Subcutaneous abdominal adipose tissue (tissue), 5 donors: ENCODE measurements around the gene DYNLRB1.
A peak's percentile ranks its signal among the peaks of the same experiment; 100 is the strongest.

Source experiments
- H3K27ac ChIP-seq: one replicate; pipeline ENCODE4 v1.7.0; 2013; ENCODE audit warnings: low read depth, mild to moderate bottlenecking, inconsistent platforms, low read length, moderate library complexity
- H3K27me3 ChIP-seq, 5 donors: one replicate each; pipeline ENCODE4 v1.7.0; 2013; ENCODE audit warnings: low read length in 5 of 5, inconsistent platforms in 1 of 5; ENCODE audit not compliant: control insufficient read depth in 5 of 5, insufficient read depth in 4 of 5
- H3K36me3 ChIP-seq, 5 donors: one replicate each; pipeline ENCODE4 v1.7.0; 2013; ENCODE audit warnings: low read length in 5 of 5; ENCODE audit not compliant: control insufficient read depth in 5 of 5, insufficient read depth in 5 of 5
- H3K4me1 ChIP-seq, 5 donors: one replicate each; pipeline ENCODE4 v1.7.0; 2013; ENCODE audit warnings: low read length in 5 of 5, mild to moderate bottlenecking in 3 of 5, moderate library complexity in 1 of 5; ENCODE audit not compliant: control insufficient read depth in 5 of 5, insufficient read depth in 5 of 5
- H3K4me3 ChIP-seq, 5 donors: one replicate each; pipeline ENCODE4 v1.7.0; 2013; ENCODE audit warnings: low read length in 5 of 5, low read depth in 1 of 5
- H3K9ac ChIP-seq, 5 donors: one replicate each; pipeline ENCODE4 v1.7.0; 2013; ENCODE audit warnings: low read length in 5 of 5, mild to moderate bottlenecking in 4 of 5, moderate library complexity in 3 of 5
- H3K9me3 ChIP-seq, 5 donors: one replicate each; pipeline ENCODE4 v1.7.0; 2013; ENCODE audit warnings: low read length in 5 of 5; ENCODE audit not compliant: control insufficient read depth in 5 of 5
- donor health status: healthy.
- donor health status: healthy.
- donor health status: healthy.
- donor health status: healthy.
- donor health status: healthy.

DYNLRB1 gene

DNA sequence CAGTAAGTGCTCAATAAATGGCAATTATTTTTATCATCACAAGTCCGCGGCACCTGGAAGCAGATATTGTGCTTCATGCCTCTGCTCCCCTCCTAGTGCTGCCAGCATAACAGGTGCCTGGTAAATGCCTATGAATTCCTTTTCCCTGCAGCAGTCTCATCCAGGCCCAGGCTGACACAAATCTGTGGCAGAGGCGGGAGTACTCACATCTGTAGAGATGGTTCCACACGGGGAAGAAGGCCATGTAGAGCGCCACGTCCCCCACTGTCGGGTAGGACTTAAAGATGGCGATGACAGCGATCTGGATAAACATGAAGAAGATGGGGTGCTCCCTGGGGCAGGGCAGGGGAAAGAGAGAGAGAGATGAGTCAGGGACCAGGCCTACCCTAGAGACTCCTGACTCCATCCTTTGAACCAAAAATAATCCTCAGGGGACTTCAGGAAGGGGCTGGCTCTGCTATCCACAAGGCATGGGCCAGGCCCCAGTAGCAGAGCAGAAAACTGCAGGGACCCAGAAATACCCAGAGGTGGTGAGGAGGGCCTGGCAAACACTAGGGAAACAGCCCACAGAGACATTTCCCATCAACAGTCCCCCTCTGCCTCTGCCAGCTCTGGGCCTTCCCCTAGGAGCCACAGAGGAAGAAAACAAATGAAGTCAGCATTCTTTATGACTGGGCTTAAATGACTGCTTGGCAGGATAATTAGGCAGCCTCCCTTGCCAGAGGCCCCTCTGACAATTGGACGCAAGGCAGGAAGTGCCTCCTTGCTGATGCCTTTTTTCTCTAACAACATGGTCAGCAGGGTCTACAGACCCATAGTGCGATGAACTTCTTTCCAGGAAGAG lies 65.3 kb downstream of the DYNLRB1 start:
- Histone ChIP-seq H3K27ac (peak overlapping the region; percentile 51), H3K9me3 (no peaks in the 10 kb centered on the region), H3K4me3 (no peak overlapping the region), H3K27me3 (no peaks in the 10 kb centered on the region), H3K36me3 (peaks cover 0 to 13% (median 8%) of the 10 kb centered on the region in 5 donors), H3K4me1 (peaks cover 9 to 32% (median 29%) of the 10 kb centered on the region in 5 donors), H3K9ac (no peak overlapping the region)

DNA sequence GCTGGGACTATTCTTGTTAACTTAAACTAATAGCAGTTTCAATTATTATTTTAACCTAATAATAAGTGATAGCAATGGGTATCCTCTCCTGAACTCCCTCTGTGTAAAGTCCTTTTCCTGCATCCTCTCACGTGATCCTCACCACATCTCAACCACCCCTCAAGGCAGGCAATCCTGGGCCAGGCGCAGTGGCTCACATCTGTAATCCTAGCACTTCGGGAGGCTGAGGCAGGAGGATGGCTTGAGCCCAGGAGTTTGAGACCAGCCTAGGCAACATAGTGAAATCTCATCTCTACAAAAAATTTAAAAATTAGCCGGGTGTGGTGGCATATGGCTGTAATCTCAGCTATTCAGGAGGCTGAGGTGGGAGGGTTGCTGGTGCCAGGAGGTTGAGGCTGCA lies 66.0 kb downstream of the DYNLRB1 start:
- H3K27ac ChIP-seq: peak overlapping the region; percentile 51
- no peak overlapping the region for H3K9ac ChIP-seq
- no peak overlapping the region for H3K4me3 ChIP-seq
- H3K9me3 ChIP-seq: no peaks in the 10 kb centered on the region
- peaks cover 9 to 32% (median 29%) of the 10 kb centered on the region in 5 donors for H3K4me1 ChIP-seq
- peaks cover 0 to 13% (median 11%) of the 10 kb centered on the region in 5 donors for H3K36me3 ChIP-seq
- H3K27me3 ChIP-seq: no peaks in the 10 kb centered on the region

GRCh38 chr20:34582911-34583310 lies 66.7 kb downstream of the DYNLRB1 start:
- no peaks in the 10 kb centered on the region for H3K9me3 ChIP-seq
- H3K9ac ChIP-seq: no peak overlapping the region
- no peak overlapping the region for H3K4me3 ChIP-seq
- no peaks in the 10 kb centered on the region for H3K27me3 ChIP-seq
- H3K27ac ChIP-seq: no peak overlapping the region
- H3K36me3 ChIP-seq: peaks cover 5 to 13% (median 11%) of the 10 kb centered on the region in 5 donors
- H3K4me1 ChIP-seq: peaks cover 9 to 32% (median 25%) of the 10 kb centered on the region in 5 donors

DNA sequence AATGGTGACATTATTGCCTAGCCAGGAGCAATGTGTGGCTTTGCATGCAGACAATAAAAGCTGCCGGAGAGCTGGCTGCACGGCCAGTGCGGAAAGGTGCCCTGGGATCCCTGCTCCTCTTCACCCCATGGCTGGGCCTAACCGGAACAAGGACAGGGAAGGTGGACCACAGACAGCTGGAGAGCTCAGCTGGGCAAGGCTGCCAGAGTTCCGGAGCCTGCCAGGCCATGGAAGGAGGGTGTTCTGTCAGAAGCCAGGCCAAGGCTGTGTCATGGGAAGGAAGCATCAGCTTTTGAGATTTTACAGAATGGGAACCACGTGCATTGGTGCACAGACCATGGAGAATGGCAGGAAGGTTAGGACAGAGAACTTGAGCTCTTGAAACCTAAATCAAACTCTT lies 67.3 kb downstream of the DYNLRB1 start:
- no peak overlapping the region for H3K4me3 ChIP-seq
- H3K9ac ChIP-seq: no peak overlapping the region
- peaks cover 8 to 28% (median 19%) of the 10 kb centered on the region in 5 donors for H3K4me1 ChIP-seq
- H3K36me3 ChIP-seq: peaks cover 5 to 13% (median 11%) of the 10 kb centered on the region in 5 donors
- no peaks in the 10 kb centered on the region for H3K9me3 ChIP-seq
- H3K27ac ChIP-seq: no peak overlapping the region
- H3K27me3 ChIP-seq: no peaks in the 10 kb centered on the region

DNA sequence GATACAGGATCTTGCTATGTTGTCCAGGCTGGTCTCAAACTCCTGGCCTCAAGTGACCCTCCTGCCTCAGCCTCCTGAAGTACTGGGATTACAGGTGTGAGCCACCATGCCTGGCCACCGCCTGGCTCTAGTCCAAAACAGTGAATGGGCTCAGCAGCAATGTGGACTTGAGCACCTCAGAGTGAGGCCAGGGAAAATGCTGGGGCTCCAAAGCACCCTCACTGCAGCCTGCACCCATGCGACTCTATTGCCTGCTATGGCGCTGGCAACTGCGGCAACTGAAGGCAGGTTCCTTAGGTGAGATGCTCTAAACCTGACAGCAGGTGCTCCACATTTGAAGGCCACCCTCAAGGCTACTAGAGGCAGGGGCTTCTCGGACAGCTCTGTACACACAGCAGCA lies 68.8 kb downstream of the DYNLRB1 start:
- Histone ChIP-seq H3K9ac (no peak overlapping the region), H3K4me3 (no peak overlapping the region), H3K9me3 (no peaks in the 10 kb centered on the region), H3K4me1 (peaks cover 5 to 23% (median 13%) of the 10 kb centered on the region in 5 donors), H3K36me3 (peaks cover 5 to 13% (median 7%) of the 10 kb centered on the region in 5 donors), H3K27me3 (no peaks in the 10 kb centered on the region), H3K27ac (no peak overlapping the region)

GRCh38 chr20:34586488-34587163 lies 70.4 kb downstream of the DYNLRB1 start:
- Histone ChIP-seq H3K27me3 (no peaks in the 10 kb centered on the region), H3K4me1 (peaks cover 3 to 17% (median 7%) of the 10 kb centered on the region in 5 donors), H3K9me3 (no peaks in the 10 kb centered on the region), H3K36me3 (peaks cover 5 to 13% (median 7%) of the 10 kb centered on the region in 5 donors), H3K27ac (no peak overlapping the region), H3K4me3 (no peak overlapping the region), H3K9ac (no peak overlapping the region)
